ENCODE data around the gene SCAF4. TPM values are rescaled to one million over a fixed set of nuclear protein-coding genes. Genes with fewer than 3 reads are reported as not detected.
"Not testable (repeated sequence)": the region's sequence is repeated elsewhere in the genome, so short reads cannot be mapped to it uniquely, and the experiment has no call there.

The SCAF4 gene
- total RNA-seq = 20.6 TPM
- long read RNA-seq, full-length matches to known transcripts = 5 of 17 reads
- long read RNA-seq, partial matches to known transcripts = 9 of 17 reads
- long read RNA-seq, other reads (novel, unspliced or antisense) = 3 of 17 reads

- intact Hi-C loops (cut with DNase I) = loop anchor here (2.0 kb wide), 1 partner anchor 73 kb away; the partner anchor contains the start of gene SOD1
- DNase-seq (ENCODE audit: low spot score) = peak; percentile 95
These were observed at the start of gene SCAF4 for GRCh38 chr21:31731857-31732596. SCAF4 (minus strand) TSS chr21:31732118; CDS start chr21:31731692, 426 bp downstream.

- DNase-seq (ENCODE audit: low spot score) = no peak
- intact Hi-C loops (cut with DNase I) = loop anchor here (10.0 kb wide), 1 partner anchor 84 kb away; no protein-coding TSS in a partner anchor
These were observed 49.0 kb upstream of the SCAF4 start for GRCh38 chr21:31780944-31781343.

GRCh38 chr21:31778546-31778945, 46.6 kb upstream of the SCAF4 start:
- no peak for DNase-seq (ENCODE audit: low spot score)
- intact Hi-C loops (cut with DNase I) = no loop called here

- DNase-seq (ENCODE audit: low spot score) = no peak
- intact Hi-C loops (cut with DNase I) = no loop called here
These were observed 45.9 kb upstream of the SCAF4 start for GRCh38 chr21:31777857-31778256.

- intact Hi-C loops (cut with DNase I) = no loop called here
These were observed 42.1 kb upstream of the SCAF4 start for GRCh38 chr21:31774031-31774430.

GRCh38 chr21:31772674-31773555, 41.0 kb upstream of the SCAF4 start:
- intact Hi-C loops (cut with DNase I) = no loop called here
- no peak for DNase-seq (ENCODE audit: low spot score)

More at GRCh38 chr21:31774031-31774430, 42.1 kb upstream of the SCAF4 start:
- no peak for DNase-seq (ENCODE audit: low spot score)

- intact Hi-C loops (cut with DNase I) = no loop called here
- no peak for DNase-seq (ENCODE audit: low spot score)
These were observed 39.8 kb upstream of the SCAF4 start for GRCh38 chr21:31771685-31772084.

GRCh38 chr21:31768710-31769109, 36.8 kb upstream of the SCAF4 start:
- intact Hi-C loops (cut with DNase I) = no loop called here
- DNase-seq (ENCODE audit: low spot score) = no peak

- intact Hi-C loops (cut with DNase I) = no loop called here
- no peak for DNase-seq (ENCODE audit: low spot score)
These were observed 35.0 kb upstream of the SCAF4 start for GRCh38 chr21:31766899-31767298.

- DNase-seq (ENCODE audit: low spot score); intact Hi-C loops (cut with DNase I): not testable (repeated sequence)
These were observed 33.9 kb upstream of the SCAF4 start for GRCh38 chr21:31765850-31766249.

- no peak for DNase-seq (ENCODE audit: low spot score)
- intact Hi-C loops (cut with DNase I) = no loop called here
These were observed 29.0 kb upstream of the SCAF4 start for GRCh38 chr21:31760931-31761330.

GRCh38 chr21:31756787-31757186, 24.9 kb upstream of the SCAF4 start:
- intact Hi-C loops (cut with DNase I) = no loop called here
- no peak for DNase-seq (ENCODE audit: low spot score)

GRCh38 chr21:31755027-31755426, 23.1 kb upstream of the SCAF4 start:
- DNase-seq (ENCODE audit: low spot score) = no peak

GRCh38 chr21:31754708-31754960, 22.7 kb upstream of the SCAF4 start:
- intact Hi-C loops (cut with DNase I) = no loop called here
- DNase-seq (ENCODE audit: low spot score) = no peak

More at GRCh38 chr21:31755027-31755426, 23.1 kb upstream of the SCAF4 start:
- intact Hi-C loops (cut with DNase I) = no loop called here

- no peak for DNase-seq (ENCODE audit: low spot score)
- intact Hi-C loops (cut with DNase I) = no loop called here
These were observed 22.2 kb upstream of the SCAF4 start for GRCh38 chr21:31753949-31754707.

- intact Hi-C loops (cut with DNase I) = no loop called here
- no peak for DNase-seq (ENCODE audit: low spot score)
These were observed 21.0 kb upstream of the SCAF4 start for GRCh38 chr21:31752967-31753366.

- intact Hi-C loops (cut with DNase I) = no loop called here
- no peak for DNase-seq (ENCODE audit: low spot score)
These were observed 20.4 kb upstream of the SCAF4 start for GRCh38 chr21:31752352-31752751.

- intact Hi-C loops (cut with DNase I) = no loop called here
- DNase-seq (ENCODE audit: low spot score) = no peak
These were observed 18.9 kb upstream of the SCAF4 start for GRCh38 chr21:31750843-31751242.

- DNase-seq (ENCODE audit: low spot score) = no peak
- intact Hi-C loops (cut with DNase I) = no loop called here
These were observed 12.4 kb upstream of the SCAF4 start for GRCh38 chr21:31744182-31744800.

All from cardiac septum (tissue), 1 donor.